ENCODE results near the gene RAP1GDS1. TPM values are rescaled to one million over a fixed set of nuclear protein-coding genes. Genes with fewer than 3 reads are reported as not detected.

Gene RAP1GDS1
- total and polyA plus RNA-seq, 2 of the 13 experiments (the other 11 are each of a cell fraction or from before 2014, with no cell fraction given): 19.3 to 42.5 TPM

DNA sequence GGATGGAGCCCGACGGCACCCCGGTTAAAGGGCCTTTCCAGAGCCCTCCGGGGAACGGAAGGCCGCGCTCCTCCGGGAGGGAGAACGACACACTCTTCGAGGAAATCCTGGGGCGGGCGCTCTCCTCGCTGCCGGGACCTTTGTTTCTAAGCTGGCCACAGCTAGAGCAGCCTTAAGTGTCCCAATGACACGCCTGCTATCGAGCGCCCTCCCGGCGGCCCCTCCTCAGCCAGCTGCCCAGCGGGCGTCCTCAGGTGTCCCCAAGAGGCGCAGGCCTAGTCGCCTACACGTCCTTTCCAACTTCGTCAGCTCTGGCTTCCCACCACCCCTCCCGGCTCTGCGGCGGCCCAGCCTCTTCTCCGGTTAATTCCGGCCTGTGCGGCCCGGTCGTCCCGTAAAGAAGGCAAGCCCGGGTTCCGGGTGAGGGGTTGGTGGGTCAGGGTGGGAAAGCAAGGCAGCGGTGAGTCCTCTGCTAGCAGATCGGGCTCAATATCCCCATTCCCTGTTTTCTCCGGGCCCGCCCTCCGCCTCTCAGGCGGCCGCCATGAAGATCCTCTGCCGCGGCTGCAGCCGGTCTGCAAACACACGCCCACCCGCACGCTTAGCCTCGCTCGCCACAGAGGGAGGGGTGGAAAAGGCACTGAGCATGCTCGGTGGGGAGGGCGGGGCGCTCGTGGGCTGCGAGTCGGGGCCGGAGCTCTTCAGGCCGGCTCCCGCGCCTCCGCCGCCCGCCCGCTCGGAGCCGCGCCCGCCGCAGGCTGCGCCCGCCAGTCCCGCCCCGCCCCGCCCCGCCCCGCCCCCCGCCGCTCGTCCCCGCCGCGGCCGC is at the start of gene RAP1GDS1 (continued):
- TF ChIP-seq ZNF562 (CRISPR knock-in tag; IDR thresholded peaks at IDR 0.05; ENCODE audit: borderline replicate concordance): no peak
- no peak; the same call in 1 of the 2 replicates for TF ChIP-seq ZNF598 (CRISPR knock-in tag; IDR thresholded peaks at IDR 0.05; ENCODE audit: borderline replicate concordance)
- peak; percentile 94 for TF ChIP-seq POLR2G (IDR thresholded peaks at IDR 0.05; ENCODE audit: low read depth, low read length)
- no peak for TF ChIP-seq FOXA1 (IDR thresholded peaks at IDR 0.05)
- TF ChIP-seq FOXA1 (CRISPR knock-in tag; IDR thresholded peaks at IDR 0.05): peak; percentile 56
- TF ChIP-seq, protein P1, sequence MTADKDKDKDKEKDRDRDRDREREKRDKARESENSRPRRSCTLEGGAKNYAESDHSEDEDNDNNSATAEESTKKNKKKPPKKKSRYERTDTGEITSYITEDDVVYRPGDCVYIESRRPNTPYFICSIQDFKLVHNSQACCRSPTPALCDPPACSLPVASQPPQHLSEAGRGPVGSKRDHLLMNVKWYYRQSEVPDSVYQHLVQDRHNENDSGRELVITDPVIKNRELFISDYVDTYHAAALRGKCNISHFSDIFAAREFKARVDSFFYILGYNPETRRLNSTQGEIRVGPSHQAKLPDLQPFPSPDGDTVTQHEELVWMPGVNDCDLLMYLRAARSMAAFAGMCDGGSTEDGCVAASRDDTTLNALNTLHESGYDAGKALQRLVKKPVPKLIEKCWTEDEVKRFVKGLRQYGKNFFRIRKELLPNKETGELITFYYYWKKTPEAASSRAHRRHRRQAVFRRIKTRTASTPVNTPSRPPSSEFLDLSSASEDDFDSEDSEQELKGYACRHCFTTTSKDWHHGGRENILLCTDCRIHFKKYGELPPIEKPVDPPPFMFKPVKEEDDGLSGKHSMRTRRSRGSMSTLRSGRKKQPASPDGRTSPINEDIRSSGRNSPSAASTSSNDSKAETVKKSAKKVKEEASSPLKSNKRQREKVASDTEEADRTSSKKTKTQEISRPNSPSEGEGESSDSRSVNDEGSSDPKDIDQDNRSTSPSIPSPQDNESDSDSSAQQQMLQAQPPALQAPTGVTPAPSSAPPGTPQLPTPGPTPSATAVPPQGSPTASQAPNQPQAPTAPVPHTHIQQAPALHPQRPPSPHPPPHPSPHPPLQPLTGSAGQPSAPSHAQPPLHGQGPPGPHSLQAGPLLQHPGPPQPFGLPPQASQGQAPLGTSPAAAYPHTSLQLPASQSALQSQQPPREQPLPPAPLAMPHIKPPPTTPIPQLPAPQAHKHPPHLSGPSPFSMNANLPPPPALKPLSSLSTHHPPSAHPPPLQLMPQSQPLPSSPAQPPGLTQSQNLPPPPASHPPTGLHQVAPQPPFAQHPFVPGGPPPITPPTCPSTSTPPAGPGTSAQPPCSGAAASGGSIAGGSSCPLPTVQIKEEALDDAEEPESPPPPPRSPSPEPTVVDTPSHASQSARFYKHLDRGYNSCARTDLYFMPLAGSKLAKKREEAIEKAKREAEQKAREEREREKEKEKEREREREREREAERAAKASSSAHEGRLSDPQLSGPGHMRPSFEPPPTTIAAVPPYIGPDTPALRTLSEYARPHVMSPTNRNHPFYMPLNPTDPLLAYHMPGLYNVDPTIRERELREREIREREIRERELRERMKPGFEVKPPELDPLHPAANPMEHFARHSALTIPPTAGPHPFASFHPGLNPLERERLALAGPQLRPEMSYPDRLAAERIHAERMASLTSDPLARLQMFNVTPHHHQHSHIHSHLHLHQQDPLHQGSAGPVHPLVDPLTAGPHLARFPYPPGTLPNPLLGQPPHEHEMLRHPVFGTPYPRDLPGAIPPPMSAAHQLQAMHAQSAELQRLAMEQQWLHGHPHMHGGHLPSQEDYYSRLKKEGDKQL (CRISPR knock-in tag; IDR thresholded peaks at IDR 0.05; ENCODE audit: low read depth): no peak
- TF ChIP-seq ZNF841 (CRISPR knock-in tag; IDR thresholded peaks at IDR 0.05; ENCODE audit: borderline replicate concordance): no peak
- peak; percentile 24; the same call in 1 of the 2 replicates for TF ChIP-seq XBP1 (CRISPR knock-in tag; IDR thresholded peaks at IDR 0.05)
- peak; percentile 74 for TF ChIP-seq KDM5B (CRISPR knock-in tag; IDR thresholded peaks at IDR 0.05; ENCODE audit: borderline replicate concordance)
- no peak for TF ChIP-seq ZNF7 (CRISPR knock-in tag; IDR thresholded peaks at IDR 0.05)
- TF ChIP-seq ZNF205 (CRISPR knock-in tag; IDR thresholded peaks at IDR 0.05): peak; percentile 33; the same call in 1 of the 2 replicates
- TF ChIP-seq SAP130 (CRISPR knock-in tag; IDR thresholded peaks at IDR 0.05; ENCODE audit: low read depth): peak; percentile 75
- peak; percentile 47; the same call in 1 of the 2 replicates for TF ChIP-seq SALL2 (CRISPR knock-in tag; IDR thresholded peaks at IDR 0.05)
- TF ChIP-seq ZNF737 (CRISPR knock-in tag; IDR thresholded peaks at IDR 0.05; ENCODE audit: borderline replicate concordance): peak; percentile 88; the same call in 1 of the 2 replicates
- TF ChIP-seq YEATS4 (CRISPR knock-in tag; IDR thresholded peaks at IDR 0.05; ENCODE audit: borderline replicate concordance): peak; percentile 76; the same call in 1 of the 2 replicates
- no peak for TF ChIP-seq JUNB (CRISPR knock-in tag; IDR thresholded peaks at IDR 0.05; ENCODE audit: borderline replicate concordance)
- peak; percentile 33; the same call in 1 of the 2 replicates for TF ChIP-seq TOPORS (CRISPR knock-in tag; IDR thresholded peaks at IDR 0.05)
- peak; percentile 51; the same call in 1 of the 2 replicates for TF ChIP-seq GATAD1 (CRISPR knock-in tag; IDR thresholded peaks at IDR 0.05)
- 0 out of 2 replicates have a peak, but pooled peaks have one; percentile 42 for TF ChIP-seq ZNF850 (CRISPR knock-in tag; conservative IDR thresholded peaks at IDR 0.05)
- TF ChIP-seq, protein P2, sequence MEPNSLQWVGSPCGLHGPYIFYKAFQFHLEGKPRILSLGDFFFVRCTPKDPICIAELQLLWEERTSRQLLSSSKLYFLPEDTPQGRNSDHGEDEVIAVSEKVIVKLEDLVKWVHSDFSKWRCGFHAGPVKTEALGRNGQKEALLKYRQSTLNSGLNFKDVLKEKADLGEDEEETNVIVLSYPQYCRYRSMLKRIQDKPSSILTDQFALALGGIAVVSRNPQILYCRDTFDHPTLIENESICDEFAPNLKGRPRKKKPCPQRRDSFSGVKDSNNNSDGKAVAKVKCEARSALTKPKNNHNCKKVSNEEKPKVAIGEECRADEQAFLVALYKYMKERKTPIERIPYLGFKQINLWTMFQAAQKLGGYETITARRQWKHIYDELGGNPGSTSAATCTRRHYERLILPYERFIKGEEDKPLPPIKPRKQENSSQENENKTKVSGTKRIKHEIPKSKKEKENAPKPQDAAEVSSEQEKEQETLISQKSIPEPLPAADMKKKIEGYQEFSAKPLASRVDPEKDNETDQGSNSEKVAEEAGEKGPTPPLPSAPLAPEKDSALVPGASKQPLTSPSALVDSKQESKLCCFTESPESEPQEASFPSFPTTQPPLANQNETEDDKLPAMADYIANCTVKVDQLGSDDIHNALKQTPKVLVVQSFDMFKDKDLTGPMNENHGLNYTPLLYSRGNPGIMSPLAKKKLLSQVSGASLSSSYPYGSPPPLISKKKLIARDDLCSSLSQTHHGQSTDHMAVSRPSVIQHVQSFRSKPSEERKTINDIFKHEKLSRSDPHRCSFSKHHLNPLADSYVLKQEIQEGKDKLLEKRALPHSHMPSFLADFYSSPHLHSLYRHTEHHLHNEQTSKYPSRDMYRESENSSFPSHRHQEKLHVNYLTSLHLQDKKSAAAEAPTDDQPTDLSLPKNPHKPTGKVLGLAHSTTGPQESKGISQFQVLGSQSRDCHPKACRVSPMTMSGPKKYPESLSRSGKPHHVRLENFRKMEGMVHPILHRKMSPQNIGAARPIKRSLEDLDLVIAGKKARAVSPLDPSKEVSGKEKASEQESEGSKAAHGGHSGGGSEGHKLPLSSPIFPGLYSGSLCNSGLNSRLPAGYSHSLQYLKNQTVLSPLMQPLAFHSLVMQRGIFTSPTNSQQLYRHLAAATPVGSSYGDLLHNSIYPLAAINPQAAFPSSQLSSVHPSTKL (CRISPR knock-in tag; IDR thresholded peaks at IDR 0.05): peak; percentile 55
- TF ChIP-seq SMYD3 (CRISPR knock-in tag; IDR thresholded peaks at IDR 0.05): no peak
- no peak for TF ChIP-seq NCOR1 (IDR thresholded peaks at IDR 0.05; ENCODE audit: borderline replicate concordance, low read length)

Measured in HepG2 (cell line).